HG03342 (cell line): ENCODE data around the gene UVRAG.

Experiments used
- ATAC-seq: cut with Tn5 transposase; IDR thresholded peaks from one replicate; pipeline ENCODE4 v1.9.1; 2021; ENCODE audit warnings: mild to moderate bottlenecking, moderate library complexity; ENCODE audit not compliant: unreplicated experiment

UVRAG gene

GRCh38 chr11:75802913-75803820 is 11.8 kb upstream of the UVRAG start:
- peak; percentile 72 for ATAC-seq

- ATAC-seq = no peak
Observed at GRCh38 chr11:75809111-75809510, 5.9 kb upstream of the UVRAG start.

GRCh38 chr11:75809991-75810390 is 5.0 kb upstream of the UVRAG start:
- no peak for ATAC-seq

GRCh38 chr11:75810637-75811390 is 4.2 kb upstream of the UVRAG start:
- peak; percentile 26 for ATAC-seq

- ATAC-seq = no peak
Observed at GRCh38 chr11:75811485-75811884, 3.5 kb upstream of the UVRAG start.

- no peak for ATAC-seq
Observed at GRCh38 chr11:75812542-75813040, 2.4 kb upstream of the UVRAG start.

- no peak for ATAC-seq
Observed at GRCh38 chr11:75813124-75813523, 1.9 kb upstream of the UVRAG start.

GRCh38 chr11:75813622-75814039 is 1.4 kb upstream of the UVRAG start:
- ATAC-seq = no peak

- peak; percentile 27 for ATAC-seq
Observed at GRCh38 chr11:75814363-75814676, 690 bp upstream of the UVRAG start.

- ATAC-seq = peak; percentile 16
Observed at GRCh38 chr11:75815345-75816168, 547 bp downstream of the UVRAG start.

GRCh38 chr11:75816561-75817239 is 1.7 kb downstream of the UVRAG start:
- ATAC-seq = no peak

- no peak for ATAC-seq
Observed at GRCh38 chr11:75820645-75821044, 5.6 kb downstream of the UVRAG start.

- ATAC-seq = no peak
Observed at GRCh38 chr11:75821202-75821601, 6.2 kb downstream of the UVRAG start.

GRCh38 chr11:75822541-75822940 is 7.5 kb downstream of the UVRAG start:
- no peak for ATAC-seq

GRCh38 chr11:75823415-75823814 is 8.4 kb downstream of the UVRAG start:
- ATAC-seq = no peak

- no peak for ATAC-seq
Observed at GRCh38 chr11:75823946-75824345, 8.9 kb downstream of the UVRAG start.

GRCh38 chr11:75826461-75827230 is 11.6 kb downstream of the UVRAG start:
- no peak for ATAC-seq

GRCh38 chr11:75827562-75827961 is 12.6 kb downstream of the UVRAG start:
- ATAC-seq = no peak

- ATAC-seq = no peak
Observed at GRCh38 chr11:75831915-75832502, 17.0 kb downstream of the UVRAG start.
